Measurements from ENCODE around the gene SLC25A1. TPM values are rescaled to one million over a fixed set of nuclear protein-coding genes. Genes with fewer than 3 reads are reported as not detected.

Gene SLC25A1
- 10 to 100 TPM; 54.0 to 58.4 TPM for total RNA-seq

- intact Hi-C loops (cut with micrococcal nuclease) = loop anchor here (1.0 to 5.0 kb wide), 8 partner anchors 34 to 539 kb away; partner anchors contain the start of genes CDC45, DGCR2, ESS2 and HIRA
- Mint-ChIP-seq H3K36me3 (ENCODE audit: low read depth) (peaks cover 1% of the 10 kb centered on the region), H3K9me3 (no peaks in the 10 kb centered on the region), H3K4me3 (peak within 1 kb of the TSS; percentile 75), H3K27ac (peak within 1 kb of the TSS; percentile 53), H3K27me3 (ENCODE audit: low read depth) (no peaks in the 10 kb centered on the region), H3K4me1 (ENCODE audit: low read depth) (peaks cover 31% of the 10 kb centered on the region)
- DNase-seq = peak; percentile 85
- CTCF ChIA-PET = interaction anchor here (0.6 to 1.8 kb wide), 8 partner anchors 13 to 451 kb away, joined by 3 to 5 read pairs (median 4); partner anchors contain the start of gene ESS2
These were observed at the start of gene SLC25A1 for GRCh38 chr22:19178657-19179496. TSS of gene SLC25A1 (minus strand) at chr22:19178736. CDS start at chr22:19178673, 63 bp downstream.

GRCh38 chr22:19228179-19228578 lies 49.6 kb upstream of the SLC25A1 start:
- no peak for DNase-seq
- Mint-ChIP-seq H3K27ac (no peak overlapping the region), H3K27me3 (ENCODE audit: low read depth) (peaks cover 2% of the 10 kb centered on the region), H3K36me3 (ENCODE audit: low read depth) (no peaks in the 10 kb centered on the region), H3K9me3 (no peaks in the 10 kb centered on the region), H3K4me3 (no peak overlapping the region), H3K4me1 (ENCODE audit: low read depth) (no peaks in the 10 kb centered on the region)
- intact Hi-C loops (cut with micrococcal nuclease) = no loop called here
- CTCF ChIA-PET = no interaction called here

GRCh38 chr22:19226428-19226827 lies 47.9 kb upstream of the SLC25A1 start:
- CTCF ChIA-PET = no interaction called here
- intact Hi-C loops (cut with micrococcal nuclease) = no loop called here
- Mint-ChIP-seq H3K27ac (no peak overlapping the region), H3K4me3 (no peak overlapping the region), H3K36me3 (ENCODE audit: low read depth) (no peaks in the 10 kb centered on the region), H3K9me3 (no peaks in the 10 kb centered on the region), H3K4me1 (ENCODE audit: low read depth) (no peaks in the 10 kb centered on the region), H3K27me3 (ENCODE audit: low read depth) (peaks cover 2% of the 10 kb centered on the region)
- no peak for DNase-seq

GRCh38 chr22:19225560-19225959 lies 47.0 kb upstream of the SLC25A1 start:
- Mint-ChIP-seq H3K4me3 (no peak overlapping the region), H3K27me3 (ENCODE audit: low read depth) (peaks cover 2% of the 10 kb centered on the region), H3K4me1 (ENCODE audit: low read depth) (no peaks in the 10 kb centered on the region), H3K9me3 (no peaks in the 10 kb centered on the region), H3K36me3 (ENCODE audit: low read depth) (no peaks in the 10 kb centered on the region), H3K27ac (no peak overlapping the region)
- intact Hi-C loops (cut with micrococcal nuclease) = no loop called here
- no peak for DNase-seq
- CTCF ChIA-PET = interaction anchor here (0.7 kb wide), 1 partner anchor 10 kb away, joined by 3 read pairs; no protein-coding TSS in a partner anchor

- H3K27me3 Mint-ChIP-seq (ENCODE audit: low read depth) = no peaks in the 10 kb centered on the region
- intact Hi-C loops (cut with micrococcal nuclease) = no loop called here
- H3K4me3 Mint-ChIP-seq = no peak overlapping the region
- no peak overlapping the region for H3K27ac Mint-ChIP-seq
- H3K9me3 Mint-ChIP-seq = no peaks in the 10 kb centered on the region
- DNase-seq = no peak
- CTCF ChIA-PET = interaction anchor here (0.7 kb wide), 1 partner anchor 11 kb away, joined by 3 read pairs; no protein-coding TSS in a partner anchor
- no peaks in the 10 kb centered on the region for H3K36me3 Mint-ChIP-seq (ENCODE audit: low read depth)
- no peaks in the 10 kb centered on the region for H3K4me1 Mint-ChIP-seq (ENCODE audit: low read depth)
These were observed 46.4 kb upstream of the SLC25A1 start for GRCh38 chr22:19224985-19225384.

GRCh38 chr22:19224557-19224956 lies 46.0 kb upstream of the SLC25A1 start:
- DNase-seq = no peak
- intact Hi-C loops (cut with micrococcal nuclease) = no loop called here
- Mint-ChIP-seq H3K27ac (no peak overlapping the region), H3K4me1 (ENCODE audit: low read depth) (no peaks in the 10 kb centered on the region), H3K4me3 (no peak overlapping the region), H3K9me3 (no peaks in the 10 kb centered on the region), H3K36me3 (ENCODE audit: low read depth) (no peaks in the 10 kb centered on the region), H3K27me3 (ENCODE audit: low read depth) (no peaks in the 10 kb centered on the region)
- CTCF ChIA-PET = no interaction called here

- CTCF ChIA-PET = no interaction called here
- DNase-seq = no peak
- no peaks in the 10 kb centered on the region for H3K9me3 Mint-ChIP-seq
- H3K4me3 Mint-ChIP-seq = no peak overlapping the region
- no peaks in the 10 kb centered on the region for H3K4me1 Mint-ChIP-seq (ENCODE audit: low read depth)
- H3K27me3 Mint-ChIP-seq (ENCODE audit: low read depth) = no peaks in the 10 kb centered on the region
- no peaks in the 10 kb centered on the region for H3K36me3 Mint-ChIP-seq (ENCODE audit: low read depth)
- intact Hi-C loops (cut with micrococcal nuclease) = no loop called here
- no peak overlapping the region for H3K27ac Mint-ChIP-seq
These were observed 45.1 kb upstream of the SLC25A1 start for GRCh38 chr22:19223617-19224016.

- DNase-seq = no peak
- H3K27me3 Mint-ChIP-seq (ENCODE audit: low read depth) = no peaks in the 10 kb centered on the region
- H3K9me3 Mint-ChIP-seq = no peaks in the 10 kb centered on the region
- no peaks in the 10 kb centered on the region for H3K36me3 Mint-ChIP-seq (ENCODE audit: low read depth)
- CTCF ChIA-PET = no interaction called here
- peaks cover under 1% of the 10 kb centered on the region for H3K4me1 Mint-ChIP-seq (ENCODE audit: low read depth)
- no peak overlapping the region for H3K27ac Mint-ChIP-seq
- H3K4me3 Mint-ChIP-seq = no peak overlapping the region
- intact Hi-C loops (cut with micrococcal nuclease) = no loop called here
These were observed 44.6 kb upstream of the SLC25A1 start for GRCh38 chr22:19223110-19223509.

- Mint-ChIP-seq H3K27ac (no peak overlapping the region), H3K4me1 (ENCODE audit: low read depth) (peaks cover 4% of the 10 kb centered on the region), H3K9me3 (no peaks in the 10 kb centered on the region), H3K27me3 (ENCODE audit: low read depth) (no peaks in the 10 kb centered on the region), H3K36me3 (ENCODE audit: low read depth) (no peaks in the 10 kb centered on the region), H3K4me3 (no peak overlapping the region)
- intact Hi-C loops (cut with micrococcal nuclease) = no loop called here
- DNase-seq = no peak
- CTCF ChIA-PET = no interaction called here
These were observed 43.9 kb upstream of the SLC25A1 start for GRCh38 chr22:19222242-19223005.

- no peak overlapping the region for H3K4me3 Mint-ChIP-seq
- no peaks in the 10 kb centered on the region for H3K9me3 Mint-ChIP-seq
- CTCF ChIA-PET = no interaction called here
- H3K36me3 Mint-ChIP-seq (ENCODE audit: low read depth) = no peaks in the 10 kb centered on the region
- DNase-seq = no peak
- peaks cover 4% of the 10 kb centered on the region for H3K4me1 Mint-ChIP-seq (ENCODE audit: low read depth)
- intact Hi-C loops (cut with micrococcal nuclease) = no loop called here
- H3K27ac Mint-ChIP-seq = no peak overlapping the region
- no peaks in the 10 kb centered on the region for H3K27me3 Mint-ChIP-seq (ENCODE audit: low read depth)
These were observed 42.3 kb upstream of the SLC25A1 start for GRCh38 chr22:19220867-19221266.

- intact Hi-C loops (cut with micrococcal nuclease) = loop anchor here (1.0 to 2.0 kb wide), 2 partner anchors 212 to 260 kb away; partner anchors contain the start of genes CDC45 and UFD1
- Mint-ChIP-seq H3K4me1 (ENCODE audit: low read depth) (peaks cover 4% of the 10 kb centered on the region), H3K27ac (no peak overlapping the region), H3K27me3 (ENCODE audit: low read depth) (no peaks in the 10 kb centered on the region), H3K4me3 (no peak overlapping the region), H3K9me3 (no peaks in the 10 kb centered on the region), H3K36me3 (ENCODE audit: low read depth) (no peaks in the 10 kb centered on the region)
- no peak for DNase-seq
- CTCF ChIA-PET = interaction anchor here (1.4 kb wide), 1 partner anchor 74 kb away, joined by 3 read pairs; no protein-coding TSS in a partner anchor
These were observed 40.2 kb upstream of the SLC25A1 start for GRCh38 chr22:19218541-19219233.

- H3K4me3 Mint-ChIP-seq = no peak overlapping the region
- H3K27ac Mint-ChIP-seq = no peak overlapping the region
- peaks cover 4% of the 10 kb centered on the region for H3K4me1 Mint-ChIP-seq (ENCODE audit: low read depth)
- H3K9me3 Mint-ChIP-seq = no peaks in the 10 kb centered on the region
- no peaks in the 10 kb centered on the region for H3K36me3 Mint-ChIP-seq (ENCODE audit: low read depth)
- no peaks in the 10 kb centered on the region for H3K27me3 Mint-ChIP-seq (ENCODE audit: low read depth)
- intact Hi-C loops (cut with micrococcal nuclease) = no loop called here
- CTCF ChIA-PET = interaction anchor here (1.6 kb wide), 1 partner anchor 11 kb away, joined by 5 read pairs; no protein-coding TSS in a partner anchor
- DNase-seq = no peak
These were observed 38.0 kb upstream of the SLC25A1 start for GRCh38 chr22:19216579-19216978.

Data from activated naive CD4-positive, alpha-beta T cell treated with anti-CD3 and anti-CD28 coated beads for 36 hours (primary cell).